ENCODE results near the gene PEX5.

DNA sequence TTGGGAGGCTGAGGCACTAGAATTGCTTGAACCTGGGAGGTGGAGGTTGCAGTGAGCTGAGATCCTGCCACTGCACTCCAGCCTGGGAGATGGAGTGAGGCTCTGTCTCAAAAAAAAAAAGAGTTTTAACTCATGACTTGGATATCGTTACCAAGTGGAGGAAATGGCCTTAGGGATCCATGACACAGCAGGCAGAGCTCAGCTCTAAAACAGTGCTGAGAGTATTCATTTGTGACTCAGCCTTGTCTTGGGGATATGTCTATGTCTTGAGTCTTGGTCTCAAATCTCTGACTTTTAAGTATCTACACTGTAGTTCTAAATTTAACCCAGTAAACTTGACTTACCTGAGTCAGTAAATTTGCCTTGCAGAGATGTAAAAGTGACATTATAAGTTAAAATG is 8.8 kb upstream of the PEX5 start:
- TF ChIP-seq, protein P1, sequence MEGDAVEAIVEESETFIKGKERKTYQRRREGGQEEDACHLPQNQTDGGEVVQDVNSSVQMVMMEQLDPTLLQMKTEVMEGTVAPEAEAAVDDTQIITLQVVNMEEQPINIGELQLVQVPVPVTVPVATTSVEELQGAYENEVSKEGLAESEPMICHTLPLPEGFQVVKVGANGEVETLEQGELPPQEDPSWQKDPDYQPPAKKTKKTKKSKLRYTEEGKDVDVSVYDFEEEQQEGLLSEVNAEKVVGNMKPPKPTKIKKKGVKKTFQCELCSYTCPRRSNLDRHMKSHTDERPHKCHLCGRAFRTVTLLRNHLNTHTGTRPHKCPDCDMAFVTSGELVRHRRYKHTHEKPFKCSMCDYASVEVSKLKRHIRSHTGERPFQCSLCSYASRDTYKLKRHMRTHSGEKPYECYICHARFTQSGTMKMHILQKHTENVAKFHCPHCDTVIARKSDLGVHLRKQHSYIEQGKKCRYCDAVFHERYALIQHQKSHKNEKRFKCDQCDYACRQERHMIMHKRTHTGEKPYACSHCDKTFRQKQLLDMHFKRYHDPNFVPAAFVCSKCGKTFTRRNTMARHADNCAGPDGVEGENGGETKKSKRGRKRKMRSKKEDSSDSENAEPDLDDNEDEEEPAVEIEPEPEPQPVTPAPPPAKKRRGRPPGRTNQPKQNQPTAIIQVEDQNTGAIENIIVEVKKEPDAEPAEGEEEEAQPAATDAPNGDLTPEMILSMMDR (IDR thresholded peaks at IDR 0.05), result no peak
- TF ChIP-seq EP300 (IDR thresholded peaks at IDR 0.05) (no peak), POLR2AphosphoS5 (IDR thresholded peaks at IDR 0.05) (no peak), POLR2A (IDR thresholded peaks at IDR 0.05) (no peak)

Data from upper lobe of left lung (tissue), 4 donors.